ENCODE results near the gene UNC13A. TPM values are rescaled to one million over a fixed set of nuclear protein-coding genes. Genes with fewer than 3 reads are reported as not detected.

UNC13A gene
- total and polyA plus RNA-seq, 2 of the 8 experiments (the other 6 are each of a cell fraction or from before 2014, with no cell fraction given): 13.1 to 47.6 TPM

- Histone ChIP-seq H3K27ac (ENCODE audit: low read depth, low read length) (no peak overlapping the region), H3K9me3 (ENCODE audit: insufficient read depth in 2 of 2, low read depth in 1 of 2, low read length in 1 of 2) (no peaks in the 10 kb centered on the region), H3K4me3 (ENCODE audit: extremely low read depth in 1 of 4, insufficient read depth in 2 of 4, low read depth in 3 of 4, low read length in 4 of 4) (no peak overlapping the region), H2BK120ac (replicated peaks; ENCODE audit: low read depth, low read length) (no peak overlapping the region), H2AFZ (ENCODE audit: low read length) (no peak overlapping the region), H3K79me2 (ENCODE audit: control insufficient read depth in 1 of 2, insufficient read depth in 2 of 2, low read length in 2 of 2) (peaks cover 10 to 43% of the 10 kb centered on the region in 2 experiments), H3K56ac (replicated peaks; ENCODE audit: insufficient read length, low read depth, low read length) (no peak overlapping the region), H3K9ac (replicated peaks in 1 of 4; ENCODE audit: extremely low read depth in 1 of 4, low read depth in 3 of 4, low read length in 3 of 4) (no peak overlapping the region), H3K23ac (ENCODE audit: insufficient read length) (no peak overlapping the region), H4K91ac (replicated peaks; ENCODE audit: insufficient read length, low read length) (no peak overlapping the region), H3K18ac (ENCODE audit: extremely low read depth, low read length) (no peak overlapping the region), H3K36me3 (ENCODE audit: control insufficient read depth in 2 of 4, insufficient read depth in 4 of 4, low read length in 3 of 4) (peaks cover 14 to 60% (median 39%) of the 10 kb centered on the region in 4 experiments), H2BK20ac (ENCODE audit: low read length) (no peak overlapping the region), H3K4ac (replicated peaks; ENCODE audit: insufficient read length, low read depth, low read length) (no peak overlapping the region), H4K5ac (ENCODE audit: insufficient read length, low read depth, low read length) (no peak overlapping the region), H4K8ac (ENCODE audit: extremely low read depth, insufficient read depth, low read length) (no peak overlapping the region; the same call in 1 of the 2 replicates), H2BK5ac (ENCODE audit: low read depth, low read length) (no peak overlapping the region), H2AK5ac (ENCODE audit: low read depth, low read length) (no peak overlapping the region), H3K79me1 (ENCODE audit: low read depth, low read length) (peaks cover 11% of the 10 kb centered on the region; the same call in 1 of the 2 replicates), H4K20me1 (replicated peaks in 1 of 2; ENCODE audit: control insufficient read depth in 1 of 2, insufficient read depth in 2 of 2, low read length in 2 of 2) (peaks cover 16 to 30% of the 10 kb centered on the region in 2 experiments), H2BK12ac (ENCODE audit: low read depth, low read length) (no peak overlapping the region), H3K4me1 (replicated peaks in 1 of 4; ENCODE audit: control insufficient read depth in 3 of 4, insufficient read depth in 4 of 4, low read length in 3 of 4) (peaks cover 0 to 1% (median under 1%) of the 10 kb centered on the region in 4 experiments; a peak in 3 of 7 replicates), H3K4me2 (ENCODE audit: insufficient read depth in 1 of 2, low read depth in 2 of 2, low read length in 2 of 2) (no peak overlapping the region), H3K23me2 (ENCODE audit: low read depth, low read length) (no peaks in the 10 kb centered on the region), H3K14ac (ENCODE audit: insufficient read length) (no peak overlapping the region), H3K27me3 (replicated peaks in 1 of 4; ENCODE audit: control insufficient read depth in 3 of 4, extremely low read depth in 1 of 4, insufficient read depth in 3 of 4, low read length in 3 of 4) (no peaks in the 10 kb centered on the region), H2BK15ac (ENCODE audit: low read length) (no peak overlapping the region)
- peak in 1 of 2 experiments; percentile 86 for DNase-seq (ENCODE audit: low read depth in 1 of 2, low spot score in 2 of 2)
- CTCF ChIA-PET (ENCODE audit: partially characterized antibody): interaction anchor here (0.6 to 6.8 kb wide), 19 partner anchors 10 to 1141 kb away, joined by 3 to 78 read pairs (median 4); no protein-coding TSS in a partner anchor
- FAIRE-seq: no peak
- 80% methylated on average over 21 of the region's 21 CpGs; no CpG with 5 or more reads in 1 of the 2 experiments for WGBS, 2 experiments (ENCODE audit: extremely low coverage in 1 of 2, insufficient coverage in 1 of 2, insufficient read length in 1 of 2, insufficient replicate concordance in 2 of 2, low coverage in 1 of 2, low lambda C conversion rate in 2 of 2, missing lambda C conversion rate in 1 of 2)
- POLR2A ChIA-PET (ENCODE audit: partially characterized antibody): interaction anchor here (0.8 to 2.6 kb wide), 5 partner anchors 11 to 247 kb away, joined by 3 to 7 read pairs (median 4); partner anchors contain the start of gene RPL18A
- no peak for TF ChIP-seq RBBP5 (IDR thresholded peaks at IDR 0.05; ENCODE audit: borderline replicate concordance, low read depth, low read length)
- TF ChIP-seq BCL11A (IDR thresholded peaks at IDR 0.05; ENCODE audit: low read depth in 2 of 2, low read length in 2 of 2): no peak
- no peak for TF ChIP-seq TAF7 (optimal IDR thresholded peaks at IDR 0.05; ENCODE audit: borderline replicate concordance, low read depth, low read length)
- TF ChIP-seq CBX5 (IDR thresholded peaks at IDR 0.05; ENCODE audit: low read depth, low read length): no peak
- TF ChIP-seq NANOG (IDR thresholded peaks at IDR 0.05; ENCODE audit: insufficient read depth, low read depth, low read length, poor library complexity, severe bottlenecking): no peak
- no peak for TF ChIP-seq SRF (IDR thresholded peaks at IDR 0.05; ENCODE audit: low read depth, low read length)
- no peak for TF ChIP-seq MAX (IDR thresholded peaks at IDR 0.05)
- TF ChIP-seq ZNF274 (IDR thresholded peaks at IDR 0.05; ENCODE audit: borderline replicate concordance, extremely low read depth, low read length): no peak
- TF ChIP-seq CTCF (IDR thresholded peaks at IDR 0.05; ENCODE audit: control extremely low read depth in 1 of 3, insufficient read depth in 1 of 3, low read depth in 1 of 3, low read length in 3 of 3): peak; percentile 85 to 89 (median 89)
Measured at GRCh38 chr19:17725422-17726078, 37.4 kb upstream of the UNC13A start.
